ENCODE measurements around the gene PTPRD. TPM values are rescaled to one million over a fixed set of nuclear protein-coding genes. Genes with fewer than 3 reads are reported as not detected.

PTPRD gene
- total RNA-seq, 1 experiment from 2014 or later: 1.8 TPM

- Mint-ChIP-seq H3K27me3 (ENCODE audit: unreplicated experiment) (no peaks in the 10 kb centered on the region), H3K9me3 (ENCODE audit: low read depth, unreplicated experiment) (no peaks in the 10 kb centered on the region), H3K27ac (ENCODE audit: unreplicated experiment) (no peak overlapping the region), H3K36me3 (ENCODE audit: insufficient read depth, unreplicated experiment) (no peaks in the 10 kb centered on the region), H3K4me1 (ENCODE audit: low read depth, unreplicated experiment) (peaks cover 7% of the 10 kb centered on the region), H3K4me3 (ENCODE audit: low read depth, unreplicated experiment) (no peak overlapping the region)
- no peak for TF ChIP-seq CTCF (IDR thresholded peaks at IDR 0.05; ENCODE audit: unreplicated experiment)
- CTCF ChIA-PET: no interaction called here
- BruUV-seq (replicated peaks): no TSS peak
- intact Hi-C loops (cut with micrococcal nuclease; ENCODE audit: unreplicated experiment): no loop called here
- DNase-seq: no peak
These were observed 1894.6 kb downstream of the PTPRD start for GRCh38 chr9:8718121-8718725.

GRCh38 chr9:8717146-8717545 lies 1895.7 kb downstream of the PTPRD start:
- CTCF ChIA-PET: no interaction called here
- peaks cover 7% of the 10 kb centered on the region for H3K4me1 Mint-ChIP-seq (ENCODE audit: low read depth, unreplicated experiment)
- no TSS peak for BruUV-seq (replicated peaks)

GRCh38 chr9:8715788-8716187 lies 1897.0 kb downstream of the PTPRD start:
- peaks cover 7% of the 10 kb centered on the region for H3K4me1 Mint-ChIP-seq (ENCODE audit: low read depth, unreplicated experiment)
- no peaks in the 10 kb centered on the region for H3K27me3 Mint-ChIP-seq (ENCODE audit: unreplicated experiment)
- no TSS peak for BruUV-seq (replicated peaks)
- intact Hi-C loops (cut with micrococcal nuclease; ENCODE audit: unreplicated experiment): no loop called here
- CTCF ChIA-PET: no interaction called here
- no peaks in the 10 kb centered on the region for H3K36me3 Mint-ChIP-seq (ENCODE audit: insufficient read depth, unreplicated experiment)
- H3K27ac Mint-ChIP-seq (ENCODE audit: unreplicated experiment): no peak overlapping the region
- H3K4me3 Mint-ChIP-seq (ENCODE audit: low read depth, unreplicated experiment): no peak overlapping the region
- no peak for DNase-seq
- no peak for TF ChIP-seq CTCF (IDR thresholded peaks at IDR 0.05; ENCODE audit: unreplicated experiment)
- H3K9me3 Mint-ChIP-seq (ENCODE audit: low read depth, unreplicated experiment): no peaks in the 10 kb centered on the region

More at GRCh38 chr9:8717146-8717545, 1895.7 kb downstream of the PTPRD start:
- Mint-ChIP-seq H3K27me3 (ENCODE audit: unreplicated experiment) (no peaks in the 10 kb centered on the region), H3K36me3 (ENCODE audit: insufficient read depth, unreplicated experiment) (no peaks in the 10 kb centered on the region), H3K4me3 (ENCODE audit: low read depth, unreplicated experiment) (no peak overlapping the region), H3K9me3 (ENCODE audit: low read depth, unreplicated experiment) (no peaks in the 10 kb centered on the region), H3K27ac (ENCODE audit: unreplicated experiment) (no peak overlapping the region)
- intact Hi-C loops (cut with micrococcal nuclease; ENCODE audit: unreplicated experiment): no loop called here
- TF ChIP-seq CTCF (IDR thresholded peaks at IDR 0.05; ENCODE audit: unreplicated experiment): no peak
- no peak for DNase-seq

GRCh38 chr9:8713811-8714165 lies 1899.0 kb downstream of the PTPRD start:
- Mint-ChIP-seq H3K4me1 (ENCODE audit: low read depth, unreplicated experiment) (peaks cover 6% of the 10 kb centered on the region), H3K9me3 (ENCODE audit: low read depth, unreplicated experiment) (no peaks in the 10 kb centered on the region), H3K4me3 (ENCODE audit: low read depth, unreplicated experiment) (no peak overlapping the region), H3K27me3 (ENCODE audit: unreplicated experiment) (no peaks in the 10 kb centered on the region), H3K27ac (ENCODE audit: unreplicated experiment) (no peak overlapping the region), H3K36me3 (ENCODE audit: insufficient read depth, unreplicated experiment) (no peaks in the 10 kb centered on the region)
- BruUV-seq (replicated peaks): no TSS peak
- CTCF ChIA-PET: no interaction called here
- DNase-seq: no peak
- no peak for TF ChIP-seq CTCF (IDR thresholded peaks at IDR 0.05; ENCODE audit: unreplicated experiment)
- intact Hi-C loops (cut with micrococcal nuclease; ENCODE audit: unreplicated experiment): no loop called here

All from Calu3 (cell line).